ENCODE data around the gene CNTNAP2. TPM values are rescaled to one million over a fixed set of nuclear protein-coding genes. Genes with fewer than 3 reads are reported as not detected.

The CNTNAP2 gene
- total RNA-seq, 2 donors from 2014 or later, result not detected

GRCh38 chr7:146123715-146124114 is 7.1 kb downstream of the CNTNAP2 start:
- Mint-ChIP-seq H3K36me3 (no peaks in the 10 kb centered on the region), H3K9me3 (peaks cover 10% of the 10 kb centered on the region), H3K4me1 (ENCODE audit: low read depth in 2 of 2) (no peaks in the 10 kb centered on the region), H3K27me3 (no peaks in the 10 kb centered on the region), H3K4me3 (no peak overlapping the region), H3K27ac (no peak overlapping the region)
- ATAC-seq, result no peak
- no peak for DNase-seq (ENCODE audit: low spot score)

GRCh38 chr7:146126767-146127509 is 10.3 kb downstream of the CNTNAP2 start:
- H3K27ac Mint-ChIP-seq, result no peak overlapping the region
- no peak overlapping the region for H3K4me3 Mint-ChIP-seq
- ATAC-seq (no peak), DNase-seq (ENCODE audit: low spot score) (no peak)
- H3K4me1 Mint-ChIP-seq (ENCODE audit: low read depth in 2 of 2), result no peaks in the 10 kb centered on the region
- H3K27me3 Mint-ChIP-seq, result no peaks in the 10 kb centered on the region
- H3K9me3 Mint-ChIP-seq, result peaks cover 17% of the 10 kb centered on the region
- H3K36me3 Mint-ChIP-seq, result no peaks in the 10 kb centered on the region

GRCh38 chr7:146129296-146129695 is 12.7 kb downstream of the CNTNAP2 start:
- ATAC-seq (no peak), DNase-seq (ENCODE audit: low spot score) (no peak)
- Mint-ChIP-seq H3K27me3 (no peaks in the 10 kb centered on the region), H3K36me3 (no peaks in the 10 kb centered on the region), H3K4me1 (ENCODE audit: low read depth in 2 of 2) (no peaks in the 10 kb centered on the region), H3K9me3 (peaks cover 16% of the 10 kb centered on the region), H3K4me3 (no peak overlapping the region), H3K27ac (no peak overlapping the region)

- ATAC-seq (no peak), DNase-seq (ENCODE audit: low spot score) (no peak)
- no peaks in the 10 kb centered on the region for H3K4me1 Mint-ChIP-seq (ENCODE audit: low read depth in 2 of 2)
- peaks cover 16% of the 10 kb centered on the region for H3K9me3 Mint-ChIP-seq
- H3K27me3 Mint-ChIP-seq, result no peaks in the 10 kb centered on the region
- H3K27ac Mint-ChIP-seq, result no peak overlapping the region
- H3K36me3 Mint-ChIP-seq, result no peaks in the 10 kb centered on the region
- H3K4me3 Mint-ChIP-seq, result no peak overlapping the region
These were observed 13.4 kb downstream of the CNTNAP2 start for GRCh38 chr7:146129997-146130396.

- no peak for ATAC-seq
- DNase-seq (ENCODE audit: low spot score), result no peak
- Mint-ChIP-seq H3K27me3 (no peaks in the 10 kb centered on the region), H3K4me3 (no peak overlapping the region), H3K36me3 (no peaks in the 10 kb centered on the region), H3K4me1 (ENCODE audit: low read depth in 2 of 2) (no peaks in the 10 kb centered on the region), H3K9me3 (peaks cover 16% of the 10 kb centered on the region), H3K27ac (no peak overlapping the region)
These were observed 15.1 kb downstream of the CNTNAP2 start for GRCh38 chr7:146131701-146132100.

- Mint-ChIP-seq H3K36me3 (no peaks in the 10 kb centered on the region), H3K27me3 (no peaks in the 10 kb centered on the region), H3K27ac (no peak overlapping the region), H3K9me3 (peaks cover 12% of the 10 kb centered on the region), H3K4me1 (ENCODE audit: low read depth in 2 of 2) (no peaks in the 10 kb centered on the region), H3K4me3 (no peak overlapping the region)
- no peak for ATAC-seq
- no peak for DNase-seq (ENCODE audit: low spot score)
These were observed 19.8 kb downstream of the CNTNAP2 start for GRCh38 chr7:146136357-146136875.

GRCh38 chr7:146138926-146139325 is 22.3 kb downstream of the CNTNAP2 start:
- Mint-ChIP-seq H3K27me3 (no peaks in the 10 kb centered on the region), H3K4me1 (ENCODE audit: low read depth in 2 of 2) (no peaks in the 10 kb centered on the region), H3K9me3 (peaks cover 5% of the 10 kb centered on the region), H3K4me3 (no peak overlapping the region), H3K36me3 (no peaks in the 10 kb centered on the region), H3K27ac (no peak overlapping the region)
- DNase-seq (ENCODE audit: low spot score), result no peak
- ATAC-seq, result no peak

GRCh38 chr7:146146831-146147486 is 30.4 kb downstream of the CNTNAP2 start:
- H3K4me1 Mint-ChIP-seq (ENCODE audit: low read depth in 2 of 2), result no peaks in the 10 kb centered on the region
- H3K27me3 Mint-ChIP-seq, result no peaks in the 10 kb centered on the region
- DNase-seq (ENCODE audit: low spot score) (no peak), ATAC-seq (no peak)
- H3K9me3 Mint-ChIP-seq, result peaks cover 9% of the 10 kb centered on the region
- H3K36me3 Mint-ChIP-seq, result no peaks in the 10 kb centered on the region
- H3K4me3 Mint-ChIP-seq, result no peak overlapping the region
- H3K27ac Mint-ChIP-seq, result no peak overlapping the region

GRCh38 chr7:146150153-146150552 is 33.6 kb downstream of the CNTNAP2 start:
- no peaks in the 10 kb centered on the region for H3K4me1 Mint-ChIP-seq (ENCODE audit: low read depth in 2 of 2)
- no peak overlapping the region for H3K27ac Mint-ChIP-seq
- no peak for ATAC-seq

GRCh38 chr7:146172112-146172511 is 55.5 kb downstream of the CNTNAP2 start:
- H3K4me3 Mint-ChIP-seq, result no peak overlapping the region
- no peaks in the 10 kb centered on the region for H3K27me3 Mint-ChIP-seq
- H3K4me1 Mint-ChIP-seq (ENCODE audit: low read depth in 2 of 2), result no peaks in the 10 kb centered on the region
- H3K27ac Mint-ChIP-seq, result no peak overlapping the region
- DNase-seq (ENCODE audit: low spot score) (no peak), ATAC-seq (no peak)
- H3K9me3 Mint-ChIP-seq, result peaks cover 16% of the 10 kb centered on the region
- peaks cover 7% of the 10 kb centered on the region for H3K36me3 Mint-ChIP-seq

More at GRCh38 chr7:146150153-146150552, 33.6 kb downstream of the CNTNAP2 start:
- Mint-ChIP-seq H3K4me3 (no peak overlapping the region), H3K27me3 (no peaks in the 10 kb centered on the region), H3K36me3 (no peaks in the 10 kb centered on the region), H3K9me3 (peaks cover 7% of the 10 kb centered on the region)
- DNase-seq (ENCODE audit: low spot score), result no peak

- no peak overlapping the region for H3K27ac Mint-ChIP-seq
- ATAC-seq (no peak), DNase-seq (ENCODE audit: low spot score) (no peak)
- no peaks in the 10 kb centered on the region for H3K36me3 Mint-ChIP-seq
- H3K9me3 Mint-ChIP-seq, result peaks cover 12% of the 10 kb centered on the region
- H3K4me3 Mint-ChIP-seq, result no peak overlapping the region
- no peaks in the 10 kb centered on the region for H3K27me3 Mint-ChIP-seq
- no peaks in the 10 kb centered on the region for H3K4me1 Mint-ChIP-seq (ENCODE audit: low read depth in 2 of 2)
These were observed 59.1 kb downstream of the CNTNAP2 start for GRCh38 chr7:146175716-146176115.

- no peak for ATAC-seq
- Mint-ChIP-seq H3K4me3 (no peak overlapping the region), H3K9me3 (peaks cover 12% of the 10 kb centered on the region), H3K36me3 (no peaks in the 10 kb centered on the region), H3K4me1 (ENCODE audit: low read depth in 2 of 2) (no peaks in the 10 kb centered on the region), H3K27me3 (no peaks in the 10 kb centered on the region), H3K27ac (no peak overlapping the region)
- DNase-seq (ENCODE audit: low spot score), result no peak
These were observed 60.3 kb downstream of the CNTNAP2 start for GRCh38 chr7:146176860-146177259.

- Mint-ChIP-seq H3K27ac (no peak overlapping the region), H3K36me3 (no peaks in the 10 kb centered on the region), H3K4me3 (no peak overlapping the region), H3K4me1 (ENCODE audit: low read depth in 2 of 2) (no peaks in the 10 kb centered on the region), H3K9me3 (peaks cover 12% of the 10 kb centered on the region), H3K27me3 (no peaks in the 10 kb centered on the region)
- DNase-seq (ENCODE audit: low spot score) (no peak), ATAC-seq (no peak)
These were observed 60.7 kb downstream of the CNTNAP2 start for GRCh38 chr7:146177301-146177700.

GRCh38 chr7:146185844-146186243 is 69.2 kb downstream of the CNTNAP2 start:
- Mint-ChIP-seq H3K4me1 (ENCODE audit: low read depth in 2 of 2) (no peaks in the 10 kb centered on the region), H3K36me3 (peaks cover 7% of the 10 kb centered on the region), H3K4me3 (no peak overlapping the region), H3K9me3 (peaks cover 13% of the 10 kb centered on the region), H3K27me3 (no peaks in the 10 kb centered on the region), H3K27ac (no peak overlapping the region)
- ATAC-seq, result no peak
- no peak for DNase-seq (ENCODE audit: low spot score)
